WTC11 (cell line): ENCODE data around the gene FOXD1.

Experiments used
- CREM ChIP-seq: sonication (generic); formaldehyde crosslinking; IDR thresholded peaks from 2 replicates; pipeline ENCODE4 v1.8.1; 2022; ENCODE audit warnings: mild to moderate bottlenecking, missing genetic modification reagents, moderate library complexity
- CTCF ChIP-seq: fragments of 200-600 bp; IDR thresholded peaks from 2 replicates; pipeline ENCODE4 v1.8.0; 2022; ENCODE audit warnings: antibody characterized with exemption
- FOXK1 ChIP-seq: sonication (generic); formaldehyde crosslinking; IDR thresholded peaks from 2 replicates; pipeline ENCODE4 v1.8.0; 2022; ENCODE audit warnings: mild to moderate bottlenecking, moderate library complexity, missing genetic modification reagents
- HMGXB4 ChIP-seq: sonication (generic); formaldehyde crosslinking; IDR thresholded peaks from 2 replicates; pipeline ENCODE4 v1.8.1; 2023; ENCODE audit warnings: mild to moderate bottlenecking, moderate library complexity, missing genetic modification reagents
- IRF2 ChIP-seq: sonication (generic); formaldehyde crosslinking; IDR thresholded peaks from 2 replicates; pipeline ENCODE4 v1.8.0; 2022; ENCODE audit warnings: low read depth, missing genetic modification reagents, borderline replicate concordance
- RORB ChIP-seq: fragments of 250-450 bp; sonication (Bioruptor Pico); IDR thresholded peaks from 2 replicates; pipeline ENCODE4 v1.9.0; 2021; ENCODE audit warnings: mild to moderate bottlenecking
- USF2 ChIP-seq: sonication (generic); formaldehyde crosslinking; IDR thresholded peaks from 2 replicates; pipeline ENCODE4 v1.8.1; 2023; ENCODE audit warnings: mild to moderate bottlenecking, missing genetic modification reagents, moderate library complexity

GRCh38 chr5:73493421-73493820 lies 44.8 kb upstream of the FOXD1 start:
- TF ChIP-seq RORB (CRISPR knock-in tag) (no peak), IRF2 (CRISPR knock-in tag) (no peak), CTCF (no peak), FOXK1 (CRISPR knock-in tag) (no peak), HMGXB4 (CRISPR knock-in tag) (no peak), USF2 (CRISPR knock-in tag) (no peak), CREM (CRISPR knock-in tag) (no peak)
